CD4-positive, alpha-beta T cell treated with Interferon alpha-2 for 1 hour (primary cell): ENCODE results near the gene FOXD2.

Experiments used
- DNase-seq, 2 donors: peaks; one replicate each; pipeline ENCODE4 v3.0.0-alpha.2; 2020 to 2022

FOXD2 gene

DNA sequence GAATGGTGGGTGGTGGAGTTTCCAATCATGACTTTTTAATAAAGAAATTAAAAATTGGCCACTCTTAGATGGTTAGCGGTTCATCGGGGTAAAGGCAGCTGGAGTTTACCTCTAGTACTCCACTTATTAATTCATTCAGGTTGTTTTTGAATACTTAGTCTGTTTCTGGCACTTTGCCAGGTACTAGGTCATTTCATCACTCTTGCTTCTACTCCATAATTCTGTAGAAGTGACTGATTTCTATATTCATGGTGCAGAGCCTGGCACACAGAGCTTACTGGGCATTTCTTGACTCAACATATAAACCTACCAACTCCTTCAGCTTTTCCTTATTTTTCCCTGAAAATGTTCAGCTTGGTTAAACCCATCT lies 31.5 kb downstream of the FOXD2 start:
- no peak for DNase-seq

DNA sequence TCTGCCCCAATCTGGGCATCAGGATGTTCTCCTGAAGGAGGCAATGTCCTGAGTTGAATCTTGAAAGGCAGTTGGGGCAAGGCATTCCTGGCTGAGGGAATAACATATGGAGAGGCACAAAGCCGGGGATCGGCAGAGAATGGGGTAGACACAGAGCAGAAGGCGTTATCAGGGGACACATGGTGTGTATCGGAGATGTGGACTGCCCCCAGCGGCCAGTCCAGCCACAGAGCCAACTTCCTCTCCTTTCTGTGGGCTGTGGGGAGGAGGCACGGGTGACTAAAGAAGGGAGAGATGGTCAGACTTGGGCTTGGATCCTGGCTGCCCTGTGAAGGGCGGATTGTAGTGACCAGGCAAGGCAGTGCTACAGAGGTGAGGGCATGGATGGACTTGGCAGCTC lies 32.1 kb downstream of the FOXD2 start:
- DNase-seq: no peak

DNA sequence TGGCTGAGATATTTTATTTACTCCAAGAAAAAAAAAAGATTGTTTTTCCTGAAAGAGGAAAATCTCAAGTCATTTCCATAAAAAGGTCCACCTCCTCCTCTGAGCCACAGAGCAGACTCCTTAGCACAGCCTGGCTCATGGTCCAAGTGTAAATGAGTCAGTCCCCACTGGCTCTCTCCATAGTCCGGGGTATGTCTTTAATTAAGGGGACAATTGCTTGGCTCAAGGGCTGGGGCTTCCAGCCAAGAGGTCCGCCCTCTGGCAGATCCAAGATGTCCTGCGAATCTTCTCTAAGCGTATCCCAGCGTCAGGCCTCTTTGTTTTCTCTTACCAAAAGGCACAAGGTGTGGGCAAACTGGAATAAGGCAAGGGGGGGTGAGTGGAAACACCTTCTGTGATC lies 33.3 kb downstream of the FOXD2 start:
- DNase-seq: no peak

DNA sequence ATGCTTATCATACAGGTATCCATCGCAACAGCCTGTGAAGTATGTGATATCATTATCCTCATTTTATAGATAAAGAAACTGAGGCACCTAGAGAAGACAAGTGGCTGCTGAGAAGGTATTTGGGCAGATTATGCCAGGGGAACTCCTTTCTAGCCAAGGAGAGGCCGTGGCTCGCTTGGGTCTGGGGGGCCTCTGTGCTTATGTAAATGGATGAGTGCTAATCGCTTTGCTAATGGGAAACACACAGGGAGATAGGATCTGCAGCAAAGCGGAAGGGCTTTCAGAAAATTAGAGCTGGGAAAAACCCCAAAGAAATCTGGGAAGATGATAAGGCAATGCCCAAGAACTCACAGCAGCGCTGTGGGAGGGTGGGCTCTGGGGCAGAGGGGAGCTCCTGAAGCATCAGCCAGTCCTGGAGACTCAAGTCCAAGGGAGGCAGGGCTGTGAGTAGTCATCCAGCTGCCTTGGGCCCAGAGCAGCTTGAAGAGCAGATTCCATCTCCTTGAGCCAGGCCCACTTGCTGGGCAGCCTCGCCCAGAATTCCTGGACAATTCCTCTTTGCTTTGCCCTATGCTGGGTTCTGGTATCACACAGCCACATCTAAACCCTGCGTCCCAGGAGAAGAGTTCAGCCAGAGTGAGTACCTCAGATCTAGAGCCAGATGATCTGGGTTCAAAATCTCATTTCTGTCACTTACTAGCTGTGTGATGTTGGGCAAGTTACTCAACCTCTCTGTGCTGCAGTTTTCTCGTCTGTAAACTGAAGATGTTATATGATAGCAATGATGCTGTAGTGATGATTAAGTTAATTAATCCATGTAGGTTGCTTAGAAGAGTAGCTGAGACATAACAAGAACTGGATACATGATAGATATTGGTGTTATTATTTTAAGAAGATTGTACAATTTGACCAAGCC lies 36.7 kb downstream of the FOXD2 start:
- no peak for DNase-seq

DNA sequence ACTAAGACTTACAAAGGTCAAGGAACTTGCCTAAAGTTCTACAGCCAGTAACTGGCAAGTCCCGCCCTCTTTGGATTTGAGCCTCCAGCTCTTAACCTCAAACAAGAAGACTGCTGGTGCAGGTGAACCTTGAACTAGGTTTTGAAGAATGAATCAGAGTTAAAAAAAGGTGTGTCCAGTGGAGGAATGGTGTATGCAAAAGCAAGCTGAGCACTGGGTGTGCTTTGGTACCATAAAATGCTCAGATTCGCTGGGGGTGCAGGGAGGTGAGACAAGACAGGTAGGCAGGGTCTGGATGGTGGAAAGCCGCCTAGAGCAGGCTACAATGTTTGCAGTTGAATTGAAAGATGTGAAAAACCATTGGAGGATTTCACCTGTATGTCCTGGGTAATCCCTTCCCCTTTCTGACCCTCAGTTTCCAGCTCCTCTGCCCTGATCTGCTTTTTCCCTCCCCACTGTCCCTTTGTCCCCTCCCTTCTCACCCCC lies 39.8 kb downstream of the FOXD2 start:
- DNase-seq: no peak

DNA sequence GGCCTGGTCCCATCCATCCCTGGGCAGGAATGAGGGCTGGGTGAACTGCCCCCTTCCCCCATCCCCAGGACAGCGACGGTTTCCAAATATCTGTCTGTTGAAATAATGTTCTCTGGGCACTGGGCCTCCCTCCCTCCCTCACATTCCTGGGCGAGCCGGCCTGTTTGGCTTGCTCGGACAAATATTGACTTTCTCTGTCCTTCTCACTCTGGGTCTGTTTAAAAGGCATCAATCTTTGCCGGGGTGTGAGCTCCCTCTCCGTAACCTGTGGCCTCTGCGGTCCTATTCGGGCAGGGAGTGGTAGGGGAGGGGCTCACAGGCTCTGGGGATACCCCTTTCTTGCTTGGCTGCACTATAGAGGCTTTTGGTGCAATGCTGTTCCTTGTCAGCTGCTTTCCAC lies 40.2 kb downstream of the FOXD2 start:
- DNase-seq: no peak

DNA sequence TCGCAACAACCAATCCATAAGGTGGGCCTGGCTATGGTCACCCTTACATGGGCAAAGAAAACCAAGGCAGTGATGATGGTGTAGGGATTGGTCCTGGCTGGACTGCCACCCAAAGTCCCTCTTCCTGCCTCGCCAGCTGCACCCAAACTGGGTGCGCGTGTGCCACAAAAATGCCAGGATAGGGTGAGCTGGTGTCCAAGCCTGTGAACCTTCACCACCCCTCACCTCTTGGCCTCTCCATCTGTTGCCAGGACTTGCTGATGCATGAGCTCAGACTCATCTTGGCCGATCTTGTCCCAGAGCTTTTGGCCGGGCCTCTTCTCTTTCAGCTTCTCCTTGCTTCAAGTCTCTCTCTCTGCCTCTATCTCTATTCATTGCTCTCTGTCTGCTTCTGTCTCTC lies 41.8 kb downstream of the FOXD2 start:
- DNase-seq: no peak

DNA sequence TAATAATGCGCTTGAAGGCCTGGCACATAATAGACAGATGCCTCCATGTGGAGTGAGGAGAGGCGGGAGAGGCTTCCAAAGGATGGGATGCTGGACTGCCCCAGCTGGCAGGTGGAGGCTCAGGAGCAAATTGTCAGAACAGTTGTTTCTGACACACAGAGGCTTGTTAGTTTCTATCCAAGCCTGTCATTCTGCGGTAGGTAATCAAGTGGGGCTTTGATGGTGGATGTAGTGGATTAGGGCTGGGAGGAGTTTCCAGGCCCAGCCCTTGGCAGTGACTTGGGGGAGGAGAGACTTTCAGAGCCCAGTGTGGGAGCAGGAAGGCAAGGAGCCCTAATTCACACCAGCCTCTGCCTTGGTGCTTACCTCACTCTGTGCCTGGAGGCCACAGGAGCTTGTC lies 44.1 kb downstream of the FOXD2 start:
- no peak for DNase-seq

DNA sequence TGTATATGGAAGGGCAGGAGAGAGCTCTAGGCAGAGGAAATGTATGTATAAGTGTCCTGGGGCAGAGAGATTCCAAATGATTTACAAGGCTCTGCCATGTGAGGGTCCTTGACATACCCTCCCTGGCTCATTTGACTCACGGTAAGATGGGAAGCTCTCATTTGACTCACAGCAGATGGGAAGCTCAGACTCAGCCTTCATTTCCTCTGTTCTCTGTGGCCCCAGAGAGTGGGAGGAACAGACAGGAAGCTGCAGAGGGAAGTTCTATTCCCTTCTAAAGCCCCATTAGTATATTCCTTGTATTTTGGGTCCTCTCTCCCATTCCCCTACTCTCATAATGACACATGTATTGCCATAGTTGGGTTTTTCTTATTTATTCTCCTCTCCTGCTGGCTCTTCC lies 44.9 kb downstream of the FOXD2 start:
- no peak for DNase-seq

DNA sequence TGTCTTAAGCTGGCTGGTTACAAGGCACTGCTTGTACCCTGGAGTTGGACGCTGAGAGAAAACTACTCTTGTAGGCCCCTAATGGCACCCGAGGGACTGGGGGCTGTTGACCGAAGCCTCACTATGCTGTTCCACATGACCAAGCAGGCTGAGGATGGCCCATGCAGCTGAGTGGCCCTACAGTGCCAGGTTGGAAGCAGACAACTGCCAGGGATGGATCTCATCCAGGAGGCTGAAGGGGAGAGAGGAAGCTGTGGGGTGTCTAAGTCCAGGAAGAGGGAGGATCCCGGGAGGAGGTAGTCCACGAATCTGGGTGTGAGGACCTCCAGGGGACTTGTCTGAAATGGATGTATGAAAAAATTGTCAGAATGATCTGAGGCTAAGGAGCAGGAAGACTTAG lies 45.8 kb downstream of the FOXD2 start:
- DNase-seq: no peak

DNA sequence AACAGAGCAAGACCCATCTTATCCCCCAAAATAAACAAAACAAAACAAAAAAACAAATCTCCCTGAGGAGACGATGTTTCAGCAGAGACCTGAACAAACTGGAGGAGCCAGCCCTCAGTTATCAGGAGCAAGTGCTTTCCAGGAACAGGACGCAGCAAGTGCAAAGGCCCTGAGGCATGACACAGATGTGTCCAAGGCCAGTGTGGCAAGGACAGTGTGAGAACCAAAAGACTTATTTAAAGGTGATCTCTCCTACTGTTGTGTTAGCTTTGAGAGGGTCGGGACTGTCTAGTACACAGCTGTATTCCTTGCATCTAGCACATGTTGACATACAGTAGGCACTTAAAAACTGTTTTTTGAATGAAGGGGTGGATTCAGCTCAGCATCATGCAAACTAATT lies 48.0 kb downstream of the FOXD2 start:
- DNase-seq: no peak

DNA sequence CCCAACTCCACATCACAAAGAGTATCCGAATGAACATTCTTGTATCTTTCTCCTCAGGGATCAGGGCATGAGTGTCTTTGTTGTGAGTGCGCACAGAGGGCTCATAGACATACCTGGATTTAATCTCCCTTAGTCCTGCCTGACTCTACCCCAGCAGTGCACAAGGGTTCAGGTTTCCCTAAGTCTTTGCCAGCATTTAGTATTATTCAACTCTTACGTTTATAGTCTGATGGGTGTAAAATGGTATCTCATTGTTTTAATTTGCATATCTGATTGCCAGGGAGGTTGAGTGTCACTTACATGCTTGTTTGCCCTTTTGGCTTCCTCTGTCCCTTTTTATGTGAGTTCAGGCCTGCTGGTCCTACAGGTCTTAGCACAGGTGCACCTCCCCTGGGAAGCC lies 49.5 kb downstream of the FOXD2 start:
- DNase-seq: no peak

DNA sequence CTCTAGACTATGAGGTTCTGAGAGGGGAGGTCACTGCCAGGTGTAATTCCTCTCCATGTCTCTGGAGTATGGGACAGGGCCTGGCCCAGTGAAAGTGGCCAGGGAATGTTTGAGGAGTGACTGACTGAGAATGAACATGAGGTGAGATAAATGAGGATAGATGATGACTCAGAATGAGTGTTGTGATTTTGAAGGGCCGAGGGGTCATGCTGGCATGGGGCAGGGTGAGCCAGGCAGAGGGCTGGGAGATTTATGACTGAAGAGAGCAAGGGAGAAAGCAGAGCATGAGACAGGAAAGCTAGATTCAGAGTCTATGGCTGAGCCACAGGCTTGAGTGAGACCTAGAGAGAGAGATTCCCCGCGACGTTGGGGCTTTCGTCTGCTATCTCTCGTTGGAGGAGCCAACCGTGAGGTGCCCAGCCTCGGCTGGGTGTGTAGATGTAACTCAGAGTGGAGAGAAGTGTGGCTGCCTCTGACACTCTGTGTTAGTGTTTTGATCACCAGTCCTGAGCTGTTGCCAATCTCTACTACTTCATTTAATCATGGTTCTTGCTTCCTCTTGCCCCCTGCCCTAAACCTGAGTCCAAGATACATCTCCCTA lies 50.1 kb downstream of the FOXD2 start:
- no peak for DNase-seq
